Stimulated activated CD8-positive, alpha-beta memory T cell treated with anti-CD3 and anti-CD28 coated beads, Interleukin-4, amount 100 ng/mL, for 48 hours (primary cell): ENCODE data around the gene IKZF3.
"Not testable (repeated sequence)": the region's sequence is repeated elsewhere in the genome, so short reads cannot be mapped to it uniquely, and the experiment has no call there.

Source experiments
- DNase-seq: peaks from one replicate; pipeline ENCODE4 v3.0.0-alpha.2; 2020

Gene IKZF3

GRCh38 chr17:39855911-39856649 is 8.0 kb downstream of the IKZF3 start:
- DNase-seq, result not testable (repeated sequence)

GRCh38 chr17:39854909-39855308 is 9.2 kb downstream of the IKZF3 start:
- no peak for DNase-seq

GRCh38 chr17:39852239-39852638 is 11.9 kb downstream of the IKZF3 start:
- DNase-seq, result no peak

GRCh38 chr17:39850186-39850585 is 13.9 kb downstream of the IKZF3 start:
- not testable (repeated sequence) for DNase-seq

- no peak for DNase-seq
These were observed 15.5 kb downstream of the IKZF3 start for GRCh38 chr17:39848600-39848999.

GRCh38 chr17:39846205-39846604 is 17.9 kb downstream of the IKZF3 start:
- DNase-seq, result no peak

GRCh38 chr17:39845052-39845846 is 18.9 kb downstream of the IKZF3 start:
- DNase-seq, result no peak

- DNase-seq, result no peak
These were observed 22.9 kb downstream of the IKZF3 start for GRCh38 chr17:39841134-39841683.

- DNase-seq, result no peak
These were observed 25.3 kb downstream of the IKZF3 start for GRCh38 chr17:39838784-39839183.

- DNase-seq, result no peak
These were observed 26.1 kb downstream of the IKZF3 start for GRCh38 chr17:39838057-39838456.

- DNase-seq, result no peak
These were observed 28.0 kb downstream of the IKZF3 start for GRCh38 chr17:39836117-39836516.

- no peak for DNase-seq
These were observed 28.9 kb downstream of the IKZF3 start for GRCh38 chr17:39835038-39835786.

- DNase-seq, result no peak
These were observed 30.1 kb downstream of the IKZF3 start for GRCh38 chr17:39834017-39834416.

GRCh38 chr17:39831588-39831987 is 32.5 kb downstream of the IKZF3 start:
- no peak for DNase-seq

GRCh38 chr17:39828443-39828842 is 35.7 kb downstream of the IKZF3 start:
- no peak for DNase-seq

GRCh38 chr17:39826334-39826733 is 37.8 kb downstream of the IKZF3 start:
- no peak for DNase-seq

- DNase-seq, result no peak
These were observed 40.6 kb downstream of the IKZF3 start for GRCh38 chr17:39823407-39824054.

- DNase-seq, result no peak
These were observed 42.1 kb downstream of the IKZF3 start for GRCh38 chr17:39822051-39822451.

GRCh38 chr17:39820987-39821386 is 43.1 kb downstream of the IKZF3 start:
- DNase-seq, result no peak

- DNase-seq, result no peak
These were observed 43.6 kb downstream of the IKZF3 start for GRCh38 chr17:39820541-39820940.

- DNase-seq, result no peak
These were observed 45.6 kb downstream of the IKZF3 start for GRCh38 chr17:39818358-39819000.

GRCh38 chr17:39816272-39816671 is 47.8 kb downstream of the IKZF3 start:
- no peak for DNase-seq
